ENCODE measurements around the gene CAD.

DNA sequence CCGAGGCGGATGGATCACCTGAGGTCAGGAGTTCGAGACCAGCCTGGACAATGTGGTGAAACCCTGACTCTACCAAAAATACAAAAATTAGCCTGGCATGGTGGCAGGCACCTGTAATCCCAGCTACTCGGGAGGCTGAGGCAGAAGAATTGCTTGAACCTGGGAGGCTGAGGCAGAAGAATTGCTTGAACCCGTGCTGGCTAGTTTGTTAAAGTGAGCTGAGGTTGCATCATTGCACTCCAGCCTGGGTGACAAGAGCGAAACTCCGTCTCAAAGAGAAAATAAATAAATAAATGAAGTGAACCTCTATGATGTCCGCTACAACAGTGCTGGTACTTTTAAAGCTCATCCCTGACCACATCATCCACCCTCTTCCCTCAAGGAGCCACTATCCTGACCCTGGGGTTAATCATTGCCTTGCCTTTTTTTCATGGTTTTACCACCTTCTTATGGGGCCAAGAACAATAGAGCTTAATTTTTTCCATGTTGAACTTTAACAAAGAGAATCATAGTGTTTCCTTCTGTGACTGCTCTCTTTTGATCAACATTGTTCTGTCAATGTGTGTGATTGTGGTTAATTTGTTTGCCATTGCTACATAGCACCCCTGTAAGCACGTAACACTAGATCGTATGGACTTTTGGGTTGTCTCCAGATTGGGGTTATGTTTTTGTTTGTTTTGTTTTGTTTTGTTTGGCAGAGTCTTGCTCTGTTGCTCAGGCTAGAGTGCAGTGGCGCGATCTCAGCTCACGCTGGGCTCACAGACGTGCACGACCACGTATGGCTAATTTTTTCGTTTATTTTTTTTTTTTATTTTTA, 22.4 kb upstream of the CAD start:
- TF ChIP-seq, protein P1, sequence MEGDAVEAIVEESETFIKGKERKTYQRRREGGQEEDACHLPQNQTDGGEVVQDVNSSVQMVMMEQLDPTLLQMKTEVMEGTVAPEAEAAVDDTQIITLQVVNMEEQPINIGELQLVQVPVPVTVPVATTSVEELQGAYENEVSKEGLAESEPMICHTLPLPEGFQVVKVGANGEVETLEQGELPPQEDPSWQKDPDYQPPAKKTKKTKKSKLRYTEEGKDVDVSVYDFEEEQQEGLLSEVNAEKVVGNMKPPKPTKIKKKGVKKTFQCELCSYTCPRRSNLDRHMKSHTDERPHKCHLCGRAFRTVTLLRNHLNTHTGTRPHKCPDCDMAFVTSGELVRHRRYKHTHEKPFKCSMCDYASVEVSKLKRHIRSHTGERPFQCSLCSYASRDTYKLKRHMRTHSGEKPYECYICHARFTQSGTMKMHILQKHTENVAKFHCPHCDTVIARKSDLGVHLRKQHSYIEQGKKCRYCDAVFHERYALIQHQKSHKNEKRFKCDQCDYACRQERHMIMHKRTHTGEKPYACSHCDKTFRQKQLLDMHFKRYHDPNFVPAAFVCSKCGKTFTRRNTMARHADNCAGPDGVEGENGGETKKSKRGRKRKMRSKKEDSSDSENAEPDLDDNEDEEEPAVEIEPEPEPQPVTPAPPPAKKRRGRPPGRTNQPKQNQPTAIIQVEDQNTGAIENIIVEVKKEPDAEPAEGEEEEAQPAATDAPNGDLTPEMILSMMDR (IDR thresholded peaks at IDR 0.05; ENCODE audit: insufficient read depth, low read depth, low read length) = no peak
- TF ChIP-seq EZH2 (IDR thresholded peaks at IDR 0.05; ENCODE audit: insufficient read depth, low read length) = no peak

Data from astrocyte (in vitro differentiated cells and primary cell).